Measurements from ENCODE around the gene LTB. TPM values are rescaled to one million over a fixed set of nuclear protein-coding genes. Genes with fewer than 3 reads are reported as not detected.

The LTB gene
- total and polyA plus RNA-seq, 2 of the 13 experiments (the other 11 are each of a cell fraction or from before 2014, with no cell fraction given), result 0.09 to 0.22 TPM

GRCh38 chr6:31620586-31621319 lies 38.5 kb upstream of the LTB start, which contains the start of gene PRRC2A (continued):
- TF ChIP-seq RNF219 (CRISPR knock-in tag; IDR thresholded peaks at IDR 0.05) (0 out of 2 replicates have a peak, but pooled peaks have one; percentile 8), ZNF343 (CRISPR knock-in tag; IDR thresholded peaks at IDR 0.05) (no peak), ZNF264 (CRISPR knock-in tag; IDR thresholded peaks at IDR 0.05) (0 out of 2 replicates have a peak, but pooled peaks have one; percentile 0), ZMAT5 (CRISPR knock-in tag; IDR thresholded peaks at IDR 0.05; ENCODE audit: borderline replicate concordance, low read depth) (no peak), ZNF770 (CRISPR knock-in tag; IDR thresholded peaks at IDR 0.05) (no peak; the same call in 1 of the 2 replicates), ETV5 (CRISPR knock-in tag; IDR thresholded peaks at IDR 0.05; ENCODE audit: borderline replicate concordance) (no peak), SOX5 (CRISPR knock-in tag; IDR thresholded peaks at IDR 0.05; ENCODE audit: borderline replicate concordance) (no peak), SALL1 (CRISPR knock-in tag; IDR thresholded peaks at IDR 0.05) (peak; percentile 76; the same call in 1 of the 2 replicates), ZNF326 (CRISPR knock-in tag; IDR thresholded peaks at IDR 0.05; ENCODE audit: borderline replicate concordance) (no peak), NFYC (CRISPR knock-in tag; IDR thresholded peaks at IDR 0.05) (no peak), ZBTB7A (CRISPR knock-in tag; IDR thresholded peaks at IDR 0.05) (no peak), PITX1 (CRISPR knock-in tag; IDR thresholded peaks at IDR 0.05) (no peak), ZKSCAN1 (IDR thresholded peaks at IDR 0.05; ENCODE audit: low read length) (no peak), ZNF44 (CRISPR knock-in tag; IDR thresholded peaks at IDR 0.05) (no peak), LRRFIP1 (CRISPR knock-in tag; conservative IDR thresholded peaks at IDR 0.05) (no peak), MZF1 (CRISPR knock-in tag; IDR thresholded peaks at IDR 0.05; ENCODE audit: borderline replicate concordance) (no peak; the same call in 1 of the 2 replicates), KLF11 (CRISPR knock-in tag; IDR thresholded peaks at IDR 0.05) (no peak), NCOA1 (CRISPR knock-in tag; IDR thresholded peaks at IDR 0.05) (no peak), CREM (IDR thresholded peaks at IDR 0.05) (no peak), CREM (CRISPR knock-in tag; IDR thresholded peaks at IDR 0.05) (no peak), ZFAT (CRISPR knock-in tag; conservative IDR thresholded peaks at IDR 0.05) (no peak)
- TF ChIP-seq, protein P1, sequence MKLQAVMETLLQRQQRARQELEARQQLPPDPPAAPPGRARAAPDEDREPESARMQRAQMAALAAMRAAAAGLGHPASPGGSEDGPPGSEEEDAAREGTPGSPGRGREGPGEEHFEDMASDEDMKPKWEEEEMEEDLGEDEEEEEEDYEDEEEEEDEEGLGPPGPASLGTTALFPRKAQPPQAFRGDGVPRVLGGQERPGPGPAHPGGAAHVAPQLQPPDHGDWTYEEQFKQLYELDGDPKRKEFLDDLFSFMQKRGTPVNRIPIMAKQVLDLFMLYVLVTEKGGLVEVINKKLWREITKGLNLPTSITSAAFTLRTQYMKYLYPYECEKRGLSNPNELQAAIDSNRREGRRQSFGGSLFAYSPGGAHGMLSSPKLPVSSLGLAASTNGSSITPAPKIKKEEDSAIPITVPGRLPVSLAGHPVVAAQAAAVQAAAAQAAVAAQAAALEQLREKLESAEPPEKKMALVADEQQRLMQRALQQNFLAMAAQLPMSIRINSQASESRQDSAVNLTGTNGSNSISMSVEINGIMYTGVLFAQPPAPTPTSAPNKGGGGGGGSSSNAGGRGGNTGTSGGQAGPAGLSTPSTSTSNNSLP (IDR thresholded peaks at IDR 0.05; ENCODE audit: low read depth, low read length), result no peak
